B cell (primary cell): Measurements from ENCODE around the gene CYP26B1. TPM values are rescaled to one million over a fixed set of nuclear protein-coding genes. Genes with fewer than 3 reads are reported as not detected.

Experiments used
- ATAC-seq: fragments of 200-7000 bp; cut with Tn5 transposase; one replicate; pipeline ENCODE4 v1.10.0; 2021; ENCODE audit warnings: low read depth, mild to moderate bottlenecking, moderate number of reproducible peaks, moderate library complexity
- CTCF ChIA-PET: fragments of 350-600 bp; sonication (Branson Sonifier 250); formaldehyde crosslinking; loops from one replicate; lab custom pipeline; 2021; ENCODE audit warnings: antibody characterized with exemption, inconsistent platforms; lab: Charles Lee
- POLR2A ChIA-PET: fragments of 350-600 bp; sonication (Branson Sonifier 250); formaldehyde crosslinking; loops from one replicate; lab custom pipeline; 2021; ENCODE audit warnings: antibody characterized with exemption; lab: Charles Lee
- DNase-seq: peaks from one replicate; pipeline ENCODE4 v3.0.0; 2013
- H2AFZ ChIP-seq: 2 replicates; pipeline ENCODE4 v1.6.1; 2012; ENCODE audit warnings: mild to moderate bottlenecking, low read depth, low read length; ENCODE audit not compliant: insufficient read depth, poor library complexity, severe bottlenecking
- H3K27ac ChIP-seq, 2 donors: 1 replicate in 1 of 2; 2 replicates in 1 of 2; pipeline ENCODE4 v1.5.1; 2012 to 2013; ENCODE audit warnings: low read length in 2 of 2, mild to moderate bottlenecking in 2 of 2, moderate library complexity in 1 of 2
- H3K27me3 ChIP-seq, 4 experiments: fragments of 200-600 bp in 1 of 4; sonication (generic) in 1 of 4; replicated peaks in 1 of 4; 1 replicate in 2 of 4; 2 replicates in 2 of 4; pipeline versions ENCODE4 v1.6.1 to v1.7.0; 2013 to 2016; ENCODE audit warnings: low read length in 3 of 4, mild to moderate bottlenecking in 2 of 4, mixed read lengths in 1 of 4, moderate library complexity in 1 of 4; ENCODE audit not compliant: insufficient read depth in 4 of 4, control insufficient read depth in 3 of 4; ENCODE audit errors: control extremely low read depth in 1 of 4
- H3K36me3 ChIP-seq, 2 experiments: replicated peaks in 1 of 2; 1 replicate in 1 of 2; 2 replicates in 1 of 2; pipeline versions ENCODE4 v1.6.1 to v1.7.1; 2013; ENCODE audit warnings: low read length in 1 of 2; ENCODE audit not compliant: insufficient read depth in 2 of 2, control insufficient read depth in 1 of 2; ENCODE audit errors: control extremely low read depth in 1 of 2, extremely low read depth in 1 of 2
- H3K4me1 ChIP-seq, 2 donors: fragments of 200-600 bp in 1 of 2; sonication (generic) in 1 of 2; 1 replicate in 1 of 2; 2 replicates in 1 of 2; pipeline versions ENCODE4 v1.5.1 to v1.6.1; 2013 to 2017; ENCODE audit warnings: low read length in 2 of 2; ENCODE audit not compliant: control insufficient read depth in 2 of 2, insufficient read depth in 2 of 2
- H3K4me2 ChIP-seq: replicated peaks from 2 replicates; pipeline ENCODE3; 2012; ENCODE audit warnings: mild to moderate bottlenecking, low read depth, low read length; ENCODE audit not compliant: poor library complexity, severe bottlenecking
- H3K4me3 ChIP-seq, 5 experiments: fragments of 200-600 bp in 1 of 5; sonication (generic) in 1 of 5; 1 replicate in 3 of 5; 2 replicates in 2 of 5; pipeline versions ENCODE4 v1.5.1 to v1.7.0; 2011 to 2016; ENCODE audit warnings: low read length in 4 of 5, mild to moderate bottlenecking in 4 of 5, low read depth in 2 of 5, control low read depth in 1 of 5, moderate library complexity in 1 of 5; ENCODE audit not compliant: insufficient read depth in 1 of 5; ENCODE audit errors: control extremely low read depth in 1 of 5, extremely low read depth in 1 of 5
- H3K79me2 ChIP-seq: fragments of 200-600 bp; sonication (generic); one replicate; pipeline ENCODE4 v1.6.0; 2016; ENCODE audit warnings: low read length; ENCODE audit not compliant: control insufficient read depth, insufficient read depth
- H3K9ac ChIP-seq: fragments of 200-600 bp; sonication (generic); 2 replicates; pipeline ENCODE4 v1.6.1; 2017; ENCODE audit warnings: mild to moderate bottlenecking, low read length, moderate library complexity
- H3K9me3 ChIP-seq, 3 donors: one replicate each; pipeline versions ENCODE4 v1.6.1 to v1.7.1; 2013; ENCODE audit warnings: low read length in 2 of 3; ENCODE audit not compliant: control insufficient read depth in 2 of 3, insufficient read depth in 1 of 3; ENCODE audit errors: control extremely low read depth in 1 of 3
- H4K20me1 ChIP-seq: 2 replicates; pipeline ENCODE4 v1.6.0; 2012; ENCODE audit warnings: mild to moderate bottlenecking, low read length; ENCODE audit not compliant: insufficient read depth, control insufficient read depth, poor library complexity, severe bottlenecking
- H3K27ac Mint-ChIP-seq: one replicate; pipeline ENCODE4 v1.8.0; 2021; ENCODE audit warnings: mixed read lengths
- H3K27me3 Mint-ChIP-seq: one replicate; pipeline ENCODE4 v1.8.0; 2021; ENCODE audit warnings: mixed read lengths
- H3K4me1 Mint-ChIP-seq: one replicate; pipeline ENCODE4 v1.8.0; 2021; ENCODE audit warnings: mixed read lengths
- H3K4me3 Mint-ChIP-seq: one replicate; pipeline ENCODE4 v1.8.0; 2021; ENCODE audit warnings: mixed read lengths
- H3K9me3 Mint-ChIP-seq: one replicate; pipeline ENCODE4 v1.8.0; 2022; ENCODE audit warnings: mixed read lengths; ENCODE audit not compliant: insufficient read depth
- EZH2 ChIP-seq: IDR thresholded peaks from 2 replicates; pipeline ENCODE4 v1.6.1; 2012; ENCODE audit warnings: borderline replicate concordance, low read depth, mild to moderate bottlenecking, moderate library complexity, low read length; ENCODE audit not compliant: insufficient read depth, poor library complexity, severe bottlenecking
- WGBS: methylation state at CpG from one replicate; pipeline ENCODE4 v1.1.5; 2013; ENCODE audit warnings: missing lambda C conversion rate; ENCODE audit not compliant: insufficient coverage; 5-methylcytosine and 5-hydroxymethylcytosine counted together
- intact Hi-C: fragments of 100-400 bp; cut with micrococcal nuclease; formaldehyde crosslinking; loops from one replicate; pipeline ENCODE4 v1.10.0; 2022
- polyA plus RNA-seq: library from polyadenylated mRNA; depleted of rRNA; stranded (reverse); fragments of >200 nt; gene quantifications from 2 replicates; pipeline ENCODE4 v1.2.3, GENCODE V29; 2012
- total RNA-seq, 2 donors: library from RNA; stranded (reverse); fragments of 120-200 nt in 1 of 2; gene quantifications; 1 replicate in 1 of 2; 2 replicates in 1 of 2; pipeline versions ENCODE4 v1.2.3 to v1.2.4, GENCODE V29; 2013 to 2022
- TF ChIP-seq, protein P1 (sequence below): fragments of 200-600 bp; IDR thresholded peaks from one replicate; pipeline ENCODE4 v1.8.0; 2022; ENCODE audit warnings: antibody characterized with exemption, mild to moderate bottlenecking

CYP26B1 gene
- total and polyA plus RNA-seq, 2 donors (not counting 1 experiment from before 2014, with no cell fraction given): not detected

DNA sequence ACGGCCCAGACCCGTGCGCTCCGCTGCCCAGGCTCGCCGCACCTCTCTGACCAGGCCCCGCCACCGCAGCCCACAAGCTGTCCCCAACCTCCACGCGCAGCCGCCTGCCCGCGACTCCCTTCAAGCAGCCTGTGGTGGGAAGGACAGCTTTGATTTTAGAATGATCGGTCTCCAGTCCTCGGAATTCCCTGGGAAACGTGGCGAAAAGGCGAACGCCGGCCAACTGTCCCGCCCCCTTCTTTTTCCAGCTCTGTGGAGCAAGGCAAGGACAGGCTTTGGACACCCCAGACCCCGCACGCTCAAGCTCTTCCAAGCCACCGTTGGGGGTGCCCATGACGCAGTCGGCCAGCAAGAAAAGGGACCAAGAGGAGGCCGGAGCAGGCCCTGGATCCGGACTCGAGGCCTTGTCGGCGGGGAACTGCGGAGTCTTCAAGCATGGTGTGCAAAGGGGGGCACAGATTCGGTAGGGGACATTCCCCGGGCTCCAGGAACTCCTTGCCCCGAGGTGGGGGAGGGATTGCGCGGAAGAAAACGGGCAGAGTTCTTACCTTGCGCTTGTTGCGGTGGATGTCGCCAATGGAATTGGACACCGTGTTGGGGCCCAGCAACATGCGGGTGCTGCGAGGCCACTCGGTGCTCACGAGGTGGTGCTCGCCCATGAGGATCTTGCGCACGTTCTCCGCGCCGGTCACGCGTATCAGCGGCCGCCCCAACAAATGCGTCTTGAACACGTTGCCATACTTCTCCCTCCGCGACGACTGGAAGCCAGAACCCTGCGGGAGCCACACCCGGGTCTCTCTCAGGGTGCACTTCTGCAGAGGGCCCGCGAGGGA is 4.0 kb downstream of the CYP26B1 start:
- TF ChIP-seq EZH2: no peak
- TF ChIP-seq, protein P1, sequence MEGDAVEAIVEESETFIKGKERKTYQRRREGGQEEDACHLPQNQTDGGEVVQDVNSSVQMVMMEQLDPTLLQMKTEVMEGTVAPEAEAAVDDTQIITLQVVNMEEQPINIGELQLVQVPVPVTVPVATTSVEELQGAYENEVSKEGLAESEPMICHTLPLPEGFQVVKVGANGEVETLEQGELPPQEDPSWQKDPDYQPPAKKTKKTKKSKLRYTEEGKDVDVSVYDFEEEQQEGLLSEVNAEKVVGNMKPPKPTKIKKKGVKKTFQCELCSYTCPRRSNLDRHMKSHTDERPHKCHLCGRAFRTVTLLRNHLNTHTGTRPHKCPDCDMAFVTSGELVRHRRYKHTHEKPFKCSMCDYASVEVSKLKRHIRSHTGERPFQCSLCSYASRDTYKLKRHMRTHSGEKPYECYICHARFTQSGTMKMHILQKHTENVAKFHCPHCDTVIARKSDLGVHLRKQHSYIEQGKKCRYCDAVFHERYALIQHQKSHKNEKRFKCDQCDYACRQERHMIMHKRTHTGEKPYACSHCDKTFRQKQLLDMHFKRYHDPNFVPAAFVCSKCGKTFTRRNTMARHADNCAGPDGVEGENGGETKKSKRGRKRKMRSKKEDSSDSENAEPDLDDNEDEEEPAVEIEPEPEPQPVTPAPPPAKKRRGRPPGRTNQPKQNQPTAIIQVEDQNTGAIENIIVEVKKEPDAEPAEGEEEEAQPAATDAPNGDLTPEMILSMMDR: no peak
- peak overlapping the region; percentile 50 for H3K4me3 Mint-ChIP-seq
- Histone ChIP-seq H3K27ac (no peak overlapping the region), H3K79me2 (no peaks in the 10 kb centered on the region), H3K9ac (no peak overlapping the region), H3K36me3 (no peaks in the 10 kb centered on the region), H4K20me1 (no peaks in the 10 kb centered on the region), H3K4me2 (peak overlapping the region; percentile 19), H3K4me3 (no peak overlapping the region), H3K27me3 (peaks cover 0 to 58% (median 30%) of the 10 kb centered on the region in 4 experiments), H3K4me1 (peaks cover 28 to 45% of the 10 kb centered on the region in 2 donors), H3K9me3 (peaks cover 0 to 33% (median 6%) of the 10 kb centered on the region in 3 donors), H2AFZ (no peak overlapping the region)
- intact Hi-C loops: no loop called here
- no peaks in the 10 kb centered on the region for H3K9me3 Mint-ChIP-seq
- H3K27me3 Mint-ChIP-seq: peaks cover 41% of the 10 kb centered on the region
- peaks cover 30% of the 10 kb centered on the region for H3K4me1 Mint-ChIP-seq
- peak overlapping the region; percentile 41 for H3K27ac Mint-ChIP-seq
- ATAC-seq (no peak), DNase-seq (peak; percentile 23)
- ChIA-PET POLR2A (no interaction called here), CTCF (no interaction called here)
- WGBS: 13% methylated on average over 58 of the region's 65 CpGs
